ENCODE measurements around the gene SKP1. TPM values are rescaled to one million over a fixed set of nuclear protein-coding genes. Genes with fewer than 3 reads are reported as not detected.
"Not testable (repeated sequence)": the region's sequence is repeated elsewhere in the genome, so short reads cannot be mapped to it uniquely, and the experiment has no call there.

The SKP1 gene
- total RNA-seq, 1 donor = 40.7 TPM

DNA sequence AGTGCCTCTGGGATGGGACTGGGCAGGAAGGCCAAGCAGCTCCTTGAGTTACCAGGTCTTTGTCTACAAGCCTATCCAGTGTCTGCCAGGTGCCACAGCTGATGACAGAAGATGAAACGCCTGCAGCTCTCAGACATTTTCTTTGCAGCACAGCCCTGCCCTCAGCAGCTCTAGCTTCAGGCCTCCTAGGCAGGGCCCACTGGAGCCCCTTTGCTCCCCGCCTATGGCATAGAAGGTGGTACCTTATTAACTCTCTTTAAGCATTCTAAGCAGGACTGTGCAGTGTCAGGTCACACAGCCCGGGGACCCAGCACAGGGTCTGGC, 1.3 kb upstream of the SKP1 start:
- DNase-seq (ENCODE audit: low read depth in 2 of 3, low spot score in 2 of 3) = no peak

DNA sequence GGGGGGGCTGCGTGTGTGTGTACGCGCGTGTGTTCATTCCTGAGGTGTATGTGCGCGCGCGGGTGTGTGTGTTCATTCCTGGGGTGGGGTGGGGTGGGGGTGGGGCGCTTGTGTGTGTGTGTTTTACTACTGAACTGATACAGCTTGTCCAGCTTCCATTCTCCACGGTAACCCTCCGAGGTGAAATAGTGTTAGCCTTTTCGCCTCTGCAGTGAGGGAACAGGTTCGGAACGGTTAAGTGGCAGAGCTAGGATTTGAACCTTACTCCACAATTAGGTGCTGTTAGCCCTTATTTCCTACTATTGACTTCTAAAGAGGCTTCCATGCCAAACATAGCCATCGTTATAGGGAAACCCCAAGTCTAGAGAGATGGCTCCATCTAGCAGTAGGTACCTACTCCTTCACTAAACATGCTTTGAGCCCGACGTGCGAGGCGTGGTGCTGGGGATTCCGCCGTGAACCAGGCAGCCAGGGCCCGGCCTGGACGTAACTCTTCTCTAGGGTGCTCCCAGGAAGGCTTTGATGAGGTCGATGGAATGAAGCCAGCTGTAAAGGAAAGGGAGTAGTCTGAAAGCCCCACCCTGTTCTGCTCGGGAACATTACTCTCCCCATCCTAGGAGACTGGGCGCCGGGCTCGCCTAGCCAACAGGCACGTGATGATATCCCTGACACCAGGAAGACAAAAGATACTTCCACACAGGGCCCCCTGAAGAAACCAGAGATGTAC, 782 bp upstream of the SKP1 start:
- peak in 1 of 3 donors; percentile 29 for DNase-seq (ENCODE audit: low read depth in 2 of 3, low spot score in 2 of 3)

DNA sequence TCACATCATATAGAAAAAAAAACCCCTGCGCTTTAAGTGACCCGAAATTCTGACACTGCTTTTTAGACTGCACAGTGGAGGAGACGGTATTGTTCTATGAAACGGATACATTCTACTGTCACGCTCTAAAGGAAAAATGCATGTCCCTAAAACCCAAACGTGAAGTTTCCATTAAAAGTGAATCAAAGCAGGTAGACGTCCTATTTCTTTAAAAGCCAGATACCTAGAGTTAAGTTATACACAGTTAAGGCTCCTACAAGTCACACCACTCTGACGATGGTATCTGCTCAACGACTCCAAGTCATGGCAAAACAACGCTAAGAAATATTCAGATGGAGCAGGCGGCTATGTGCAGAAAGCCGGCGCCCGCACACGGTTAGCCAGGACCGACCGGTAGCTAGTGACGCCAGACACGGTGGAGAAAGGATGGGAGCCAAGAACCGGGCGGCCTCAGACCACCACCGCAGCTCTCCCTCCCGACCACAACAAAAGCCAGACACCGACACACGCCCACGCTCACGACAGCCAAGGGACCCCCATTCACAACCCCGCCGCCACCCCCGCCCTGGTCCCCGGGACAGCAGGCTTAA, 734 bp downstream of the SKP1 start:
- DNase-seq (ENCODE audit: low read depth in 2 of 3, low spot score in 2 of 3) = no peak

DNA sequence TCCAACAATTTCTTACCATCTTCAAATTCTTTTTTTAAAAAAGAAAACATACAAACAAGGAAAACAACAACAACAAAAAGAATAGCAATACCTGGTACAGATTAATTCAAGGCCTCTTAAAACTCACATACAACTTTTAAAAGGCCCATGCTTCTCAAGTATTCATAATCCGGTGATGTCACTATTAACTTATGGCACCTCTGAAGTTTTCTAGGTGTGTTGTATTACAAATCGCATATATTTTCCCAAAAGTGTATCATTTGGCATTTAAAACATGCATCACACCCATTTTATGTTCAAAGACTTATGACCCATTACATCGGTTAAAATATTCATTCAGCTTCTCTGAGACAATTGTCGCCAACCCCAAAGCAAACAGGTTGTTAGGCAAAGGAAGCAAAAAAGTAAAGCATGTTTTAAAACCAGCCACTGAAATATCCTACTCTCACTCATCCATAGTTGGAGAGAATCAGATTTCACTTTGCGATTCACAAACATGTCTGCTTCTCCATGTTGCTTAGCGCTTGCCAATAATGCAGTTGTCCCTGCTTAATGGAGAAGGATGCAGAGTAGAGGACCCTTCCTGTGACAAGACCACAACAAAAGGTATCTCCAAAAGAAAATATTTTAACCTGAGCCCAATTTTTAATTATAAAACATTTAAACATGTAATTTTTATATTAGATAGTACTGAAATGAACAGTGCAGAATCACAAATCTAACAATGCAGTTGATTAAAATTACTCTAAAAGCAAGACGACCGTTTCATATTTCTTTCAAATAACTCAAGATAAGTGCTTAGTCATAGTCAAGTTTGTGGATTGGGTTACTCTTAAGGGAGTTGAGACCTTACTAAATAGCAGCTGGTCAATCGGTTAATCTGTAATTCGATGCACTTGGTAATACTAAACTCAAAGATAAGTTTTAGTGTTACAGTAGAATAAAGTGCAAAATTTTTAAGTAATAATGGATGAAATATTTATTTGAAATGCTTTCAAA, 1.6 kb downstream of the SKP1 start:
- no peak for DNase-seq (ENCODE audit: low read depth in 2 of 3, low spot score in 2 of 3)

DNA sequence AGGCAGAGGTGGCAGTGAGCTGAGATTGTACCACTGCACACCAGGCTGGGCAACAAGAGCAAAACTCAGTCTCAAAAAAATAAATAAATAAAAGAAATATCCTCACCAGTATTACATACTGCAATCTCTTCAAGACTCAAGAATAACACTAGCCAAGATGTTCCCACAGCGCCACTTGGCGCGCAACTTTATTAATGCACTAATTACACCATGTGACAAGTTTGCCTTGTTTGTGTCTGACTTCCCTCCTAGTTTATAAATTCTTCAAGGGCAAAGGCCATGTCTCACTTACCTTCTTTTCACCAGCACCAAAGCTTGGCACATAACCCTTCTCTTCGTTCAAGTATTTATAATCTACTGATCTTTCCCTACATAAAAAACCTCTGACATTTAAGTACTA, 4.8 kb downstream of the SKP1 start:
- no peak for DNase-seq (ENCODE audit: low read depth in 2 of 3, low spot score in 2 of 3)

DNA sequence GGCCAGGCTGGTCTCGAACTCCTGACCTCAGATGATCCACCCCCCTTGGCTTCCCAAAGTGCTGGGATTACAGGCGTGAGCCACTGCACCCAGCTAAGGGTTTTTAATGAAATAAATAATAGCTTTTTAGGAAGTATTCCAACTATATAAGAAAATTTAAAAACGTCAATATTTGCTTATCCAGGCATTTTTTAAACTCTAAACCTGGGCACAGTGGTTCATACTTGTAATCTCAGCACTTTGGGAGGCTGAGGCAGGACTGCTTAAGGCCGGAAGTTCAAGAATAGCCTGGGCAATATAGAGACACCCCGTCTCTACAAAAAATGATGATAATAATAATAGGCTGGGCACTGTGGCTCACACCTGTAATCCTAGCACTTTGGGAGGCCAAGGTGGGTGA, 14.2 kb downstream of the SKP1 start:
- DNase-seq (ENCODE audit: low read depth in 2 of 3, low spot score in 2 of 3) = no peak

DNA sequence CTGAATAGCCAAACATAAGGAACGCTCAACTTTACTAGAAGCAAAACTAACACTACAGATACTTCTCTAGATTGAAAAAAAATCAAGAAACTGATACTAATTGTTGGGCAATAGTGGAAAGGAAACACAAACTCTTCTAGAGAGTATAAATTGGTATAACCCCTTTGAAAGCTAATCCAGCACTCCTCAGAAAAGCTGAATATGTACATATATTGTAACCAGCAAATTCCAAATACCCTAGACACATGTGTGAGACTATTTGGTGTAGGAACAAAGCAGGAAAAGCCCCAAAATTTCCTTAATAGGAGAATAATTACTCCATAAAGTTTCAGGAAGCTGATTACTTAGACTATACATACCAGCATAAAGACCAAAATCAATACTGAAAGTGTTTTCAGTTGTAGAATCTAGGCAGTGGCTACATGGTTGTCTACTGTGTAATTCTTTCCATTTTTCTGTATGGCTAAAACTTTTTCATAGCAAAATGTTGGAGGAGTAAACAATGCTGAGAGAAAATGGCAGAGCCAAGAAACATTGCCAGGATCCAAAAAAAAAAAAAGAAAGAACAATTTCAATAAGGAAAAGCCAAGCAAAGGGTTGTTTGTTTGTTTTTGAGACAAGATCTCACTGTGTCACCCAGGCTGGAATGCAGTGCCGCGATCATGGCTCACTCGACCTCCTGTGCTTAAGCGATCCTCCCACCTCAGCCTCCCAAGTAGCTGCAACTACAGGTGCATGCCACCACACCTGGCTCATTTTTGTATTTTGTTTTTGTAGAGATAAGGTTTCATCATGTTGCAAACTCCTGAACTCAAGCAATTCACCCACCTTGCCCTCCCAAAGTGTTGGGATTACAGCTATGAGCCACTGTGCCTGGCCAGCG, 15.0 kb downstream of the SKP1 start:
- DNase-seq (ENCODE audit: low read depth in 2 of 3, low spot score in 2 of 3) = no peak

DNA sequence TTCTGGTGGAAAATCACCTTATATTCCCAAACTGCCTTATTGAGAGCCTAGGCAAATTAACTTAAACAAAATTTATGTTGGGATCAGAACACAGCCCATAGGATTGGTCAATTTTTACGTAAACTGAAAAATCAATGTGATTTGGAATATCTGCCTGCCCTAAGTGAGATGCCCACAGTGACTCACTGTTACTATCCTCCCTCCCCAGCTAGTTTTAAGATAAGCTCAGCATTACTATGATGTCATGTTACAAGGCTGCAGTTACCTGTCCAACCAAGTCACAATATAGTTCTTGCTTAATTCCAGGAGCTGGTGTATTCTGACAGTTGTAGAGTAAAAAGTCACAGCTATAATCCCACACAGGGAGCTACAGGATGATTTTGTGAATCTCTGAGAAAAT, 23.1 kb downstream of the SKP1 start:
- no peak for DNase-seq (ENCODE audit: low read depth in 2 of 3, low spot score in 2 of 3)

DNA sequence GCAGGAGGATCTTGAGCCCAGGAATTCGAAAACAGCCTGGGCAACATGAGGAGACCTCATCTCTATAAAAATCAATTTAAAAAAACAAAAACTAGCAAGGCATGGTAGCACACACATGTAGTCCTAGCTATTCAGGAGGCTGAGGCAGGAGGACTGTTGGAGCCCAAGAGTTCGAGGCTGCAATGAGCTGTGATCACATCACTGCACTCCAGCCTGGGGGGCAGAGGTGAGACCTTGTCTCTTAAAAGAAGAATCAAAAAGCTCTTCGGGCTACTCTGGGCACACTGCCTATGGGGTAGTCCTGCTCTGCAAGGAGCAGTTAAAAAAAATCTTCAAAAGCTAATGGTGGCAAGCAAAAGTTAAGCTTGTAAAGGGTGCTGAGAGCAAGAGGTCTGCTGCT, 23.5 kb downstream of the SKP1 start:
- no peak for DNase-seq (ENCODE audit: low read depth in 2 of 3, low spot score in 2 of 3)

DNA sequence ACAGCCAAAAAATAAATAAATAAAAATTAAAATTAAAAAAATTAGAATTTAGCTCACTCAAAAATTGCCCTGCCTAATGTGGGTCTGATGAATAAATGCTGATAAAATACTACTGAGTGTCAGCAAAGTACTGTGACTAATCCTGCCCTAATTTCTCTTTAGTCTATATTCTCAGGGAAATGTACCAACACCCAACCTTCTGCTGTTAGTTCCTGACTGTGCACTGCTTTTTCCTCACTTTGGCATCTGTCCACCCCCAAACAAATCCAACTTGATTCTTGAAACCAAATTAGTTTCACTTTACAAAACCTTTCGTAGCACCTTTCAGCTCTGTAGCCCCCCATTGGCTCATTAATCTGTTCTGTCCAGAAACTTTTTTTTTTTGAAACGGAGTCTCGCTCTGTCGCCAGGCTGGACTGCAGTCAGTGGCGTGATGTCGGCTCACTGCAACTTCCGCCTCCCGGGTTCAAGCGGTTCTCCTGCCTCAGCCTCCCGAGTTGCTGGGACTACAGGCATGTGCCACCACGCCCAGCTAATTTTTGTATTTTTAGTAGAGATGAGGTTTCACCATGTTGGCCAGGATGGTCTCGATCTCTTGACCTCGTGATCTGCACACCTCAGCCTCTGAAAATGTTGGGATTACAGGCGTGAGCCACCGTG, 24.4 kb downstream of the SKP1 start:
- DNase-seq (ENCODE audit: low read depth in 2 of 3, low spot score in 2 of 3) = not testable (repeated sequence)

DNA sequence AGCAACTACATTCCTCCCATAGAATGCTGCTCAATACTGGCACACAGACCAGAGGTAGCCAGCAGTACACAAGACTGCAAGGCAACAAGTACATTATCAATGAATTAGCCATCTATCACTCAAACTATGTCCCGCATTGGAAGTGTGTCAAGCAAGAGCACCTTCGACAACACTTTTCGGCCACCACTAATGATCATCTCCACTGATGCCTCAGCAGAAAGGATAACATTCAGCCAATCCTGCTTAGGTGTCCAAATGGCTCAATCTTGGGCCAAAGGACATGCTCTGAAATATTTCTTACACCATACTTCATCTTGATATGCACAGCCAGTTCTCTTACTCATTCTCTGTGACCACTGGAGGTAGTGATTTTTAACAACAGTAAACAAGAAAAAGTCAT, 25.0 kb downstream of the SKP1 start:
- no peak for DNase-seq (ENCODE audit: low read depth in 2 of 3, low spot score in 2 of 3)

DNA sequence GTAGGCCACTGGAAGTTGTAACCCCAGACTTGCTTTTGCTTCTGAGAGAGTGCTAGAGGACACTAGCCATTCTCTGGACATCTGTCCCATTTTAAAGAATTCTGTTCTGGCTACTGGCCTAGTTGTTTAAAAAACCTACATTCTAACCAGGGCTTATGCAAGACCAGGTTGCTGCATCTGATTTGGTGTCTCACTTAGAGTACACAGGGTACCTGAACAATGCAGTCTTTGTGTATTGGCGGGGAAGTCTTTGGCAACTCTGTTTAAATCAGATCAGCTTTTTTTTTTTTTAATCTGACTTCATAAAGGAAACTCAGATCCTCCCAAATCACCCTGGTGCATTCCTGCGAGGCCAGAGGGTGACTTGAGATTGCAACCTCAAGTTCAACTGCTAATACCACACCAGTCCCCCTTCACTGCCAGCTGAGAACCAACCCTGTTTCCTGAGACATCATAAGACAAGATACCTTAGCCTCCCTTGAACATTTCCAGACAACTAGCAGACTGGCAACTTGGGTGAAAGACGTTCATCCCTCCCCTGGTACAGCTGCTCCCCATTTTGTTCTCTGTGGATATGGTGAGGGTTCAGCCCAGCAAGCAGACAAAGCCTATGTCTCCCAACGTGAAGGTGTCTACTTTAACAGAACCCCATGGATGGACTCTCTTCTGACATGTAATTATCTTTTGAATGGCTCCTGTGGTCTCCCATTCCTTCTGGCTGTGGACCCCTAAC, 27.0 kb downstream of the SKP1 start:
- no peak for DNase-seq (ENCODE audit: low read depth in 2 of 3, low spot score in 2 of 3)

DNA sequence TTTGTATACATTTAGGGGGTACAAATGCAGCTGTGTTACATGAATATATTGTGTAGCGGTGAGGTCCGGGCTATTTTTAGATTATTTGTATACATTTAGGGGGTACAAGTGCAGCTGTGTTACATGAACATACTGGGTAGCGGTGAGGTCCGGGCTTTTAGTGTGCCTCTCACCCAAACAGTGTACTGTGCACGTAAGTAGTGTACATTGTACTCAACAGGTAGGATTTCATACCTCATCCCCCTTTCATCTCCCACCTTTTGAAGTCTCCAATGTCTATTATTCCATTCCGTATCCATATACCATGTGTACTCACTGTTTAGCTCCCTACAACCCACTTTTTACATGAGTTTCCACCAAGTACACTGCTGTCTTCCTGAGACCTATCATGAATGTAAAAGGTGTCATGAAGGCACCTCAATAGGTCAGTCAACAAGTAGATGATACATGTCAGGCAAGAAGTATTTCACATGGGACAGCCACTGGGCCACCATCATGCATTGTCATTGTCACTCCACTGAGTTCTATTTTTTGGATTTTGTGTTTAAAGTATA, 27.7 kb downstream of the SKP1 start:
- DNase-seq (ENCODE audit: low read depth in 2 of 3, low spot score in 2 of 3) = no peak

DNA sequence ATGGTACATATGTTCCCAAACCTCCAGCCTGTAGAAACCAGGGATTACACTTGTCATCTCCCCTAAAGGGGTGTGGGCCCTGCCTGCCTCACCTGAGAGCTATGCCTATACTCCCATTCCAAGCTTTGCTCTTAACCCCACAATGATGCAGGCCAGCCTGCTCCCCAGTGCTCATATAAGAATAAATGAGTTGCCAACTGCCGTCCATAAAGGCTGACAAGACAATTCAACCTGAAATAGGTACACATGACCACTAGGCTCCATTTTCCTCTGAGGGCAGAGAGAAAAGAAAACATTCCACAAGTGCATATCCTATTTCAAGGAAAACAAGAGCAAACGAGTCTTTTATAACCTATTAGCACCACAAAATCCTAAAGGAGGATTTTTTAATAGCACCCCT, 28.4 kb downstream of the SKP1 start:
- DNase-seq (ENCODE audit: low read depth in 2 of 3, low spot score in 2 of 3) = no peak

DNA sequence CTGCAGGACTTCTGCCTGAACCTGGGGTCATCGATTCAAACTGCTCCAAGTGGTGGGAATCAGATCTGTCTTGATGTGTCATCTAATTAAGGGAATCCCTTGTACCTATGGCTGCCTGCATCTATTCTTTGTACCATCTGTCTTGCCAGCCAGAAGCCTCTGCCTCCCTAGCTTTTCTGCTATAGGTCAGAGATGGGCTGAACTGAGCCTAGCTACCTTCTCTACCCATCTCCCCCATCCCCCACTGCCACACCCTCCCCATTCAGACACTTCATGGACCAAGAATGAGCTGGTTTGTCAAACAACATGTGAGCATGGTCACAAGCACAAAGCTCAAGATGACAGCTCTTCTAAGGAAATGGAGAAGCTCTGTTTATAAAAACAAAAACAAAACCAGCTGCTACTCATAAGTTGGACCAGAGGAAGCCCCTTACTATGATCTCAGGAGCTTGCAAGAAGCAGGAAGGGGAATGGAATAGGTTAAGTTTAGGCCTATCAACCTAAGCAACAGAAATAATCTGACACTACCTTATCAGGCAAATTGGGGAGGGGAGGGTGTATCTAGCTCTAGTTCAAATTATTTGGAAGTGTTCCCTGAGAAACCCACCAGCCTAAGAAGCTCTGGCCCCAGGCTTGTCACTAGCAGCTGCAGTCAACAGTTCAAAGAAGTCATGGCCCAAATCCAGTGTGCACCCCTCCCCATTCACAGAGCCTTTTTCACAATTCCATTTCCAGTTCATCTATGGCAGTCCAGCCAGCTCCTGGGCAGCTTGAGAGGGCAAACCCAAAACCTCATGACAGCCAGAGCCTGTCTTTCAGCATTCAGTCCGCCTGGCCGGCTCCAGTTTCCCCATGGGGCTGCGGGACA, 29.9 kb downstream of the SKP1 start:
- DNase-seq (ENCODE audit: low read depth in 2 of 3, low spot score in 2 of 3) = no peak

DNA sequence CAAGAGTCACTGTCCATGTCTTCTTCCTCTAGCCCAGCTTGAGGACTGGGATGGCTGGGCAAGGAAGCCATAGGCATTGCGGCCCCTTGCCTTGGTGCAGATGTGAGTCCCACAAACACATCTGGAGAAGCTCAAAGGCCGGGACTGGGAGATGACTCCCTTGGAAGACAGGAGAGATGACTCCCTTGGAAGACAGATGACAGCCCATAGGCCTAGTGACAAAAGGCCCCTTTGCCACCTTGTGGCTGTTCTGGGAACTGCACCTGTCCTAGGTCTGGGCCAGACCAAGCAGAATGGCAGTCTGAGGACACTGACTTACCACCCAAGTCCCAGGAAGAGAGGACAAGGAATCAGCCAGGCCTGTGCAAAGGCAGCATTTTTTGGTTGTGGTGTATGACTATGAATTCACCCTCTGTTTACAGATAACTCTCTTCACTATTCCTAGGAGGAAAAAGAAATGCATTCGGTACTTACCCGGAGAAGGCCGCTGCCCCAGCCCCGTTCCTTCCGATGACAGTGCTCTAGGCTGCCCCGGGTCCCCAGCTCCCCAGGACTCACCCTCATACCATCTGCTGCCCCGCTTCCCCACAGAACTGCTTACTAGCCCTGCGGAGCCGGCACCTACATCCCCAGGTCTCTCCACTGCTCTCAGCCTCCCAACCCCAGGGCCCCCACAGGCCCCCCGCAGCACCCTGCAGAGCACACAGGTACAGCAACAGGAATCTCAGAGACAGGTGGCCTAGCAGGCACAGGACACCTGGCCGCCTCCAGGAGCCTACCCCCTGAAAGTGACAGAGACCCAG, 30.8 kb downstream of the SKP1 start:
- DNase-seq (ENCODE audit: low read depth in 2 of 3, low spot score in 2 of 3) = peak; percentile 60 to 81 (median 64)

DNA sequence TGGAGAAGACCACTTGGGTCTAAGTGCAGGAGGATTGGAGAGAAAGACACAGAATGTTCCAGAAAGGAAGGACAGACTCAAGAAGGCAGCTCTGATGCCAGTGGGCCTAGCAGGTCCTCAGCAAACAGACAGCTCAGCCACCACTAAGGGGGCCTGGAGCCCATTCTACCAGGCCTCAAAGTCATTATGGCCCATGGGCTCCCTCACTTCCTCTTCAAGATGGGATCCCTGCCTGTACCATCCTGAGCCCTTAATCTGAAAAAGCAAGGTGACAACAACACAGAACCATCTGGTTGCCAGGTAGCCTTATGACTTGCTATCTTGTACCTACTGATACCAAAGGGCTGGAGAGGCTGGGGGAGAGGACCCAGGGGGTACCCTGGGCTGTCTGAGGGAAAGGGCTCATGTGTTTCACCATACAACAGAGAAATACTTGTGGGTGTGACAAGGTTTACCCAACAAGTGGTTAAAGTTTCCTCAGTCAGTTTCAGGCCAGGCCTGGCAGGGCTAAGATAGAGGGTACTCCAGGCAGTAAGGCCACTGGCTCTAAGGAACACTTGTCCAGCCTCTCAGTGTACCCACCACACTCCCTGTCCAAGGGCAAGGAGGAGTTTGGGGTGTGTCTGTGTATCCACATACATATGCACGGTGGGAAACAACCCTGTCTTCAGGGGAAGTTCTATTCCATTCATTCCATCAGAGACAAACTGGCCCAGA, 31.6 kb downstream of the SKP1 start:
- DNase-seq (ENCODE audit: low read depth in 2 of 3, low spot score in 2 of 3) = no peak
